Osteocyte (in vitro differentiated cells): ENCODE measurements around the gene KIF7. TPM values are rescaled to one million over a fixed set of nuclear protein-coding genes. Genes with fewer than 3 reads are reported as not detected.
"Not testable (repeated sequence)": the region's sequence is repeated elsewhere in the genome, so short reads cannot be mapped to it uniquely, and the experiment has no call there.

ENCODE experiments used
- DNase-seq: peaks from one replicate; pipeline ENCODE4 v3.0.0; 2021; ENCODE audit warnings: mixed read lengths; ENCODE audit not compliant: unreplicated experiment; ENCODE audit errors: extremely low spot score
- H3K27ac Mint-ChIP-seq: one replicate; pipeline ENCODE4 v1.8.0; 2021; ENCODE audit warnings: mild to moderate bottlenecking, mixed read lengths; ENCODE audit not compliant: unreplicated experiment
- H3K27me3 Mint-ChIP-seq: one replicate; pipeline ENCODE4 v1.8.0; 2021; ENCODE audit warnings: mixed read lengths; ENCODE audit not compliant: unreplicated experiment
- H3K36me3 Mint-ChIP-seq: one replicate; pipeline ENCODE4 v1.8.0; 2021; ENCODE audit warnings: mixed read lengths; ENCODE audit not compliant: unreplicated experiment
- H3K4me1 Mint-ChIP-seq: one replicate; pipeline ENCODE4 v1.8.0; 2021; ENCODE audit warnings: mixed read lengths; ENCODE audit not compliant: unreplicated experiment
- H3K4me3 Mint-ChIP-seq: one replicate; pipeline ENCODE4 v1.8.0; 2021; ENCODE audit warnings: mild to moderate bottlenecking, moderate library complexity, mixed read lengths; ENCODE audit not compliant: unreplicated experiment
- H3K9me3 Mint-ChIP-seq: one replicate; pipeline ENCODE4 v1.8.0; 2021; ENCODE audit warnings: mixed read lengths; ENCODE audit not compliant: unreplicated experiment
- total RNA-seq: library from RNA; stranded (reverse); gene quantifications from 2 replicates; pipeline ENCODE4 v1.2.1, GENCODE V29; 2021
- TF ChIP-seq, protein P1 (sequence below): fragments of 200-600 bp; sonication (generic); IDR thresholded peaks from 2 replicates; pipeline ENCODE4 v1.5.0; 2021; ENCODE audit warnings: antibody characterized with exemption, mild to moderate bottlenecking, moderate library complexity

The KIF7 gene
- total RNA-seq, 1 donor from 2014 or later, result 20.0 TPM

DNA sequence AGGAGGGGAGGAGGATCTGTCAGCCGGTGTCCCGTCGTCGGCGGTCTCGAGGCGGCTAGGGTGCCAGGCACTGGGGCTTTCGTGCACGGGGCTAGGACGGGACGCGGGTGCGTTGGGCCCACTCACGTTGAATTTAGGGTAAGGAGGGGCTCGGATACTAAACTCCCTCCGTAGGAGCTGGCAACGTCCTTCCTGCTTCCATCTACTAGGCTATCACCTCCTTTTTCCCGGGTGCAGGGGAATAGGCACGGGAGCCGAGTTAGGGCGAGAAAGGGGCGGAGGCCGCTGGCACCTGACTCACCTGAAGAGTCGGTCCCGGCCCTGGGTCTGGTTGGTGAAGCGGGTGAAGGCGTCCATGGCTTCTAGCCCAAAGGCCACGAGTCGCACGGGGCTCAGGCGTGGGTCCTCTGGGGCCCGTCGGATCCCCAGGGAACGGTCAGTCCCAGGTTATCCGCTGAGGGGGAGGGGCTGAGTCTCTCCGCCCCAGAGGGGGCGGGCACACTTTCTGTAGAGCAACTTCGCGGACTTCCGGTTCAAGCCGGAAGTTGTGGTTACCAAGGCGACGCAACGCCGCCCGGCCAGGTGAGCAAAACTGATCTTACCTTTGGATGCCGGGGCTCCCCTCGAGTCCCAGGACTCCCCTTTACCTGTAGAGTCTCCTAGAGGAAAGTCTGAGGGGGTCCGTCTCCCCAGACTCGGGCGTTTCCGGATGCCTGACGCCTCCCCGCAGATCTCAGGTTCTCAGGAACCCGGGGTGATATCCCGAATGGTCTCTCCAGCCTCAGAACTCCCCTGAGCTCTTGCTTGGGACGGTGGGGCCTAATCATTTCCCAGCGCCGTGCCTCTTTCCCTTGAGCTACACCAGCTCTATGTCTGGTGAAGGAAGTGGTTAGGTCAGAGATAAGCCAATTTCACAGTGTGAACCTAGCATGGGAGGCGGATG is 35.3 kb upstream of the KIF7 start, which contains the start of the genes PEX11A and WDR93:
PEX11A (minus strand) TSS at position 479 of the 943 bp plus-strand sequence; CDS start at position 357, 122 bp downstream.
WDR93 (plus strand) TSS at position 536 of the 943 bp plus-strand sequence. CDS start 10,936 bp downstream, outside the sequence.
- TF ChIP-seq, protein P1, sequence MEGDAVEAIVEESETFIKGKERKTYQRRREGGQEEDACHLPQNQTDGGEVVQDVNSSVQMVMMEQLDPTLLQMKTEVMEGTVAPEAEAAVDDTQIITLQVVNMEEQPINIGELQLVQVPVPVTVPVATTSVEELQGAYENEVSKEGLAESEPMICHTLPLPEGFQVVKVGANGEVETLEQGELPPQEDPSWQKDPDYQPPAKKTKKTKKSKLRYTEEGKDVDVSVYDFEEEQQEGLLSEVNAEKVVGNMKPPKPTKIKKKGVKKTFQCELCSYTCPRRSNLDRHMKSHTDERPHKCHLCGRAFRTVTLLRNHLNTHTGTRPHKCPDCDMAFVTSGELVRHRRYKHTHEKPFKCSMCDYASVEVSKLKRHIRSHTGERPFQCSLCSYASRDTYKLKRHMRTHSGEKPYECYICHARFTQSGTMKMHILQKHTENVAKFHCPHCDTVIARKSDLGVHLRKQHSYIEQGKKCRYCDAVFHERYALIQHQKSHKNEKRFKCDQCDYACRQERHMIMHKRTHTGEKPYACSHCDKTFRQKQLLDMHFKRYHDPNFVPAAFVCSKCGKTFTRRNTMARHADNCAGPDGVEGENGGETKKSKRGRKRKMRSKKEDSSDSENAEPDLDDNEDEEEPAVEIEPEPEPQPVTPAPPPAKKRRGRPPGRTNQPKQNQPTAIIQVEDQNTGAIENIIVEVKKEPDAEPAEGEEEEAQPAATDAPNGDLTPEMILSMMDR, result no peak
- Mint-ChIP-seq H3K9me3 (no peaks in the 10 kb centered on the region), H3K4me3 (peak within 1 kb of the TSS; percentile 82), H3K27ac (peak within 1 kb of the TSS; percentile 77), H3K4me1 (peaks cover 7% of the 10 kb centered on the region), H3K36me3 (peaks cover 7% of the 10 kb centered on the region), H3K27me3 (peaks cover 17% of the 10 kb centered on the region)
- peak; percentile 89 for DNase-seq

DNA sequence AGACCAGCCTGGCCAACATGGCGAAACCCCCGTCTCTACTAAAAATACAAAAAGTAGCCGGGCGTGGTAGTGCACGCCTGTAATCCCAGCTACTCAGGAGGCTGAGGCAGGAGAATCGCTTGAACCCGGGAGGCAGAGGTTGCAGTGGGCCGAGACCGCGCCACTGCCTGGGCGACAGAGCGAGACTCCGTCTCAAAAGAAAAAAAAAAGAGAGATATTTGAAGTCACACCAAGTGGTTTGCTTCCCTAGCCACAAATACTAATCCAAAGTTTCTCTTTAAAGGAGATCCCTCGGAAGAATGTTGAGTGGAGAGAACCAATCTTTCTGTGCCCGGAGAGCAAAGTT is 34.6 kb upstream of the KIF7 start:
- H3K4me1 Mint-ChIP-seq, H3K9me3 Mint-ChIP-seq, DNase-seq, H3K36me3 Mint-ChIP-seq: not testable (repeated sequence)
- Mint-ChIP-seq H3K27me3 (peaks cover 10% of the 10 kb centered on the region), H3K4me3 (peak overlapping the region; percentile 82), H3K27ac (peak overlapping the region; percentile 77)

DNA sequence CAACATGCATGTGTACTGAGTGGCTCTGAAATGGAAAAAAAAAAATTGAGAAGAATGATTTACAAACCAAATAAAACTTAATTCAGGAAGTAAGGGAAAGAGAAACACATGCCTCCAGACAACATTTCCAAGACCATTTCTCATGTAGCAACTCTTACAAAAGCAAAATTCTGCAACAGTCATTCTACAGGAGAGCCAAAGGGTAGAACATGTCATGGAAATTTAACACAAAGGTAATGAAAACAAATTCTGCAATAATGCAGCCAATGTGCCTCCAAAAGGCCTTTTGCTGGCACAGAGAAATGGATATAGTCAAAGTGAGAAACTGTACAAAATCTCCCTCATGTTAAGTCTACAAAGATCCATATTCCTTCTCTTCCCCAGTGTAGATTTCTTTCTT is 31.3 kb upstream of the KIF7 start:
- DNase-seq, result no peak
- Mint-ChIP-seq H3K4me1 (peaks cover 7% of the 10 kb centered on the region), H3K36me3 (peaks cover 24% of the 10 kb centered on the region), H3K9me3 (no peaks in the 10 kb centered on the region), H3K27me3 (no peaks in the 10 kb centered on the region), H3K4me3 (no peak overlapping the region), H3K27ac (no peak overlapping the region)
- TF ChIP-seq, protein P1, result no peak

DNA sequence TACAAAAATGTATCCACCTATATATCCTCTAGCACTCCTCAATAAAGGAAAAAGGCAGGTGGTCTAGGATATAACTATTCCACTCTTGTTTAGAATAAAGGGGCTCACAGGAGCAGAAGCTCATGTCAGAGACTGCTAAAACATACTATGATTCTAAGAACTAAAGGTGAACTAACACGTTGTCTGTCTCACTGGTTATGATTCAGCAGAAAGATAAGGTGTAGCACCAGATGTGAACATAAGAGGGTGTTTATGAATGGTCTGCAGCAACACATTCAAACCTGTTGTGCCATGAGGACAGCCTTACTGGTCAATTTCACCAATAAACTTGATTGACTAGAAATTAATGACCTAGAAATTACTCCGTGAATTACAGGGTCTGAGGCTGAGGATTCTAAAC is 30.7 kb upstream of the KIF7 start:
- Mint-ChIP-seq H3K36me3 (peaks cover 24% of the 10 kb centered on the region), H3K9me3 (no peaks in the 10 kb centered on the region), H3K4me3 (no peak overlapping the region), H3K4me1 (peaks cover 6% of the 10 kb centered on the region), H3K27ac (no peak overlapping the region), H3K27me3 (no peaks in the 10 kb centered on the region)
- TF ChIP-seq, protein P1, result no peak
- DNase-seq, result no peak

DNA sequence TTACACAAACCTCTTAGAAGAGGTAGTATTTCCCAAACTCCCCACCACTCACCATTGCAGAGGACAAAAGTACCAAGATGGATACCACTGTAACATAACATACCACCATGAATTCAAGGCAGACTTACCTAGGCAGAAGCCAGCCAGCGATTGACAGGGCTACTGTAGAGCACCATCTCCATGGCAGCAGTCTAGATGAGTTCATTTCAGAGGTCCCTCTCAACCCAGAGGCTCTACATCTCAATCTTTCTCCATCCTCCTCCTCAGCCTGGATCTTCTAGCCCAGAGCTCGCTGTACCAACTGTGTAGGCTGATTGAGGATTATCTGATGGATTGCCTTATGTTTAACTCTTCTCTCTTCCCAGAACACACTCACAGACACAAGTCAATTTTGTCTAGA is 25.9 kb upstream of the KIF7 start:
- no peak overlapping the region for H3K4me3 Mint-ChIP-seq
- H3K4me1 Mint-ChIP-seq, result peaks cover 9% of the 10 kb centered on the region
- no peak for DNase-seq
- no peak overlapping the region for H3K27ac Mint-ChIP-seq
- TF ChIP-seq, protein P1, result no peak
- peaks cover 21% of the 10 kb centered on the region for H3K36me3 Mint-ChIP-seq
- no peaks in the 10 kb centered on the region for H3K9me3 Mint-ChIP-seq
- H3K27me3 Mint-ChIP-seq, result no peaks in the 10 kb centered on the region
